ENCODE measurements around the gene AGPAT2. TPM values are rescaled to one million over a fixed set of nuclear protein-coding genes. Genes with fewer than 3 reads are reported as not detected.

Gene AGPAT2
- total and polyA plus RNA-seq, 2 donors from 2014 or later, result 73.4 to 83.6 TPM

DNA sequence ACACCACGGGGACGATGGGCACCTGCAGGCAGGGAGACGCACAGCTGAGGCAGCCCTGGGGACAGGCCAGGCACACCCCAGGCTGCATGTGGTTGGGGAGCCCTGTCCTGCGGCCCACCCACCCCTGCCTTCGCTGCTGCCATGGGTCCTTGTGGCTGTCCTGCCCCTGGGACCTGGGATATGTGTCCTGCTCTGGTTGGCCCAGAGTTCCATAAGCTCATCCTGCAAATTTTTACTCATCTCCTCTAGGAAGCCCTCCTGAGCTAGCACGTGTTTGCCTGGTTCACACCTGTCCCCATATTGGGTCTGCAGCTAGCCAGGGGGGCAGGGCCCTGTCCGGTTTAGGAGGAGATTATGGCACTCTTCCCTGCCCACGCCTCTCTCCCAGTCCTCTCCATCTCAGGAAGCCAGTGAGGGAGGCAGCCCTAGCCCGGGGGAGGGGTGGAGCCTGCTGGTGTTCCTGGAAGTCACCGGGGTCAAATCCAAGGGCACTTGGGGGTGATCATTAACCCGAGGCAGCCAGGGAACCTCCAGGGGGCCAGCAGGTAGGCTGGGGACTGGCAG, 12.4 kb downstream of the AGPAT2 start:
- intact Hi-C loops (cut with DNase I), result no loop called here
- Histone ChIP-seq H3K27ac (ENCODE audit: low read depth in 2 of 2, low read length in 2 of 2) (peak overlapping the region in 1 of 2 donors; percentile 15), H3K27me3 (ENCODE audit: control insufficient read depth, insufficient read depth, low read length) (no peaks in the 10 kb centered on the region), H3K9me3 (ENCODE audit: control insufficient read depth in 2 of 3, insufficient read depth in 1 of 3, low read length in 3 of 3) (no peaks in the 10 kb centered on the region), H3K4me3 (ENCODE audit: low read length in 3 of 3) (no peak overlapping the region), H3K9ac (ENCODE audit: low read length in 3 of 3) (no peak overlapping the region), H3K36me3 (ENCODE audit: control insufficient read depth in 2 of 3, insufficient read depth in 3 of 3, low read length in 3 of 3) (peaks cover 0 to 3% (median 0%) of the 10 kb centered on the region in 3 donors), H3K4me1 (ENCODE audit: control insufficient read depth in 2 of 3, insufficient read depth in 2 of 3, low read depth in 1 of 3, low read length in 3 of 3) (peaks cover 0 to 23% (median 0%) of the 10 kb centered on the region in 3 donors)
- FAIRE-seq (no peak), DNase-seq (peak; percentile 72 to 95 (median 84))
- TF ChIP-seq, protein P1, sequence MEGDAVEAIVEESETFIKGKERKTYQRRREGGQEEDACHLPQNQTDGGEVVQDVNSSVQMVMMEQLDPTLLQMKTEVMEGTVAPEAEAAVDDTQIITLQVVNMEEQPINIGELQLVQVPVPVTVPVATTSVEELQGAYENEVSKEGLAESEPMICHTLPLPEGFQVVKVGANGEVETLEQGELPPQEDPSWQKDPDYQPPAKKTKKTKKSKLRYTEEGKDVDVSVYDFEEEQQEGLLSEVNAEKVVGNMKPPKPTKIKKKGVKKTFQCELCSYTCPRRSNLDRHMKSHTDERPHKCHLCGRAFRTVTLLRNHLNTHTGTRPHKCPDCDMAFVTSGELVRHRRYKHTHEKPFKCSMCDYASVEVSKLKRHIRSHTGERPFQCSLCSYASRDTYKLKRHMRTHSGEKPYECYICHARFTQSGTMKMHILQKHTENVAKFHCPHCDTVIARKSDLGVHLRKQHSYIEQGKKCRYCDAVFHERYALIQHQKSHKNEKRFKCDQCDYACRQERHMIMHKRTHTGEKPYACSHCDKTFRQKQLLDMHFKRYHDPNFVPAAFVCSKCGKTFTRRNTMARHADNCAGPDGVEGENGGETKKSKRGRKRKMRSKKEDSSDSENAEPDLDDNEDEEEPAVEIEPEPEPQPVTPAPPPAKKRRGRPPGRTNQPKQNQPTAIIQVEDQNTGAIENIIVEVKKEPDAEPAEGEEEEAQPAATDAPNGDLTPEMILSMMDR (IDR thresholded peaks at IDR 0.05; ENCODE audit: borderline replicate concordance, extremely low read depth, insufficient read depth), result no peak

DNA sequence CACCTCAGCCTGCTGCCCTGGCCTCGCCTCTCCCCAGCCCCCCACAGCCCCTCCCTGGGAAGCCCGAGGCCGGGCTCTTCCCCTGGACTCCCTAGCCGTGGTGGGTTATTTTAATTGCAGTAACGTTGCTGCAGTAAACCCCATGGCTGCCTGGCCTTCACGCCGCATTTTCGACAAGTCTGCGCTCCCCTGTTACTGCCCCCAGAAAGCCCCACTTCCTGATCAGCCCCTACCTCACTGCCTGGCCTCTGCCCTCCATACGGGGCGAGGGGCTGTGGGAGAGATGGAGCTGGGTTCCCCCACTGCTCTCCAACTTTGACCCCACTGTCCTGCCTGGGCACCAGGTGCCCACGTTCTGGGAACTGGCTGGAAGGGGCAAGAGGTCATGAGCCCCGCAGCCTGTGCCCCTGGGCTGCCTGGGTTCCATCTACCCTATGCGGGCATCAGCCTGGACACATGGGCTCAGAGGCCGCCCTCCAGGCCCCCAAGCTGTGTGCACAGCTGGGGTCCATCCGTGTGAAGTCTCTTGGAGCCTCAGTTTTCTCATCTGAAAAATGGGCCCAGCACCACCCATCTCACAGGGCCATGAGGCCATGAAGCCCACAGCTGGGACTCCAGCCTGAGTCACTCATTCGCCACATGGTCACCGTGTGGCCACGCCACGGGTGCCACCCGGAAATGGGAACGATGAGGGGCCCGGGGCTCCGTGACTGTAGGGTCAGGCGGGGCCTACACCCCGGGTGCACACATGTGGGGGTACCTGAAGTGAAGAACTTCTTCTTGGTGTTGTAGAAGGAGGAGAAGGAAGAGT, 13.1 kb downstream of the AGPAT2 start:
- FAIRE-seq (no peak), DNase-seq (no peak)
- Histone ChIP-seq H3K27ac (ENCODE audit: low read depth in 2 of 2, low read length in 2 of 2) (no peak overlapping the region), H3K4me3 (ENCODE audit: low read length in 3 of 3) (no peak overlapping the region), H3K4me1 (ENCODE audit: control insufficient read depth in 2 of 3, insufficient read depth in 2 of 3, low read depth in 1 of 3, low read length in 3 of 3) (peaks cover 0 to 19% (median 0%) of the 10 kb centered on the region in 3 donors), H3K9ac (ENCODE audit: low read length in 3 of 3) (no peak overlapping the region), H3K9me3 (ENCODE audit: control insufficient read depth in 2 of 3, insufficient read depth in 1 of 3, low read length in 3 of 3) (no peaks in the 10 kb centered on the region), H3K27me3 (ENCODE audit: control insufficient read depth, insufficient read depth, low read length) (no peaks in the 10 kb centered on the region), H3K36me3 (ENCODE audit: control insufficient read depth in 2 of 3, insufficient read depth in 3 of 3, low read length in 3 of 3) (peaks cover 0 to 3% (median 0%) of the 10 kb centered on the region in 3 donors)
- intact Hi-C loops (cut with DNase I), result no loop called here
- TF ChIP-seq, protein P1 (IDR thresholded peaks at IDR 0.05; ENCODE audit: borderline replicate concordance, extremely low read depth, insufficient read depth), result no peak

DNA sequence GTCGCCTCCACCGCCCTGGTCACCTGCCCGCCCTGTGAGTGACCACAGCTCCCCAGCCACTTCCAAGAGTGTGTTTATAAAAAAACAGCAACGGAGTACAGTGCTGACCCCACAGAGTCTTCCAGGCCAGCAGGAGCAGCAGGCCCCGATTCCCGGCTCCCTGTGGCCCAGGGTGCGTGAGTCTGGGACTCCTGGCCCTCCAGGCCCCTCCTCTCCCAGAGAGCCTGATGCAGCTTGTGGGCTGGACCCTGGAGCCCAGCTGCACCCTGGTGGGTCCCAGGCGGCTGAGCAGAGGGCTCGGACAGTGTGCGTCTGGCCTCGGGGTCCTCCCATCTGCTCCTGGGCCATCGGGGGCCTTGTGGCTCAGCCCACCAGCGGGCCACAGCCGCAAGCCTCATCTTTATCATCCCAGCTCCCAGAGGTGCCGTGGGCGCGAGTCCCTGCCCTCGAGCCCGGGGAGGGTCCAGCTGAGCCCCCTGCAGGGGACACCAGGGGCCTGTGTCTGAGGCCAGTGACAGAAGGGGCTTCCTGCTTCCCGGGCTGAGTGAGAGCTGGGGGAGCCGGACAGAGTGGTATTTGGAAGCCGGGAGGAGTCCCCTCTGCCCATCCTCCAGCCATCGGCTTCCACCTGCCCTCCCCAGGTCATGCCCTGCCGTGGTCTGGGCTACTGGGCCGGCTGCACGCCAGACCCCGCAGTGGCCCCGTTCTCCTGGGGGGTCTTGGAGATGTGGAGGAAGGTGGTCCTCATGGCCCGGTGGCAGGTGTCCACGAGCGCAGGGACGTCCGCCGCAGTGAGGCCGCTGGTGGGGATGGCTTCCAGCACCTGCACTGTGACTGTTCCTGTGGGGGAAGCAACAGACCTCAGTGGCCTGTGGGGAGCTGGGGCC, 13.9 kb downstream of the AGPAT2 start:
- no peak overlapping the region for H3K9ac ChIP-seq (ENCODE audit: low read length in 3 of 3)
- TF ChIP-seq, protein P1 (IDR thresholded peaks at IDR 0.05; ENCODE audit: borderline replicate concordance, extremely low read depth, insufficient read depth), result no peak
- intact Hi-C loops (cut with DNase I), result no loop called here
- no peak for FAIRE-seq
- H3K27me3 ChIP-seq (ENCODE audit: control insufficient read depth, insufficient read depth, low read length), result no peaks in the 10 kb centered on the region
- no peak overlapping the region for H3K4me3 ChIP-seq (ENCODE audit: low read length in 3 of 3)
- no peak overlapping the region for H3K27ac ChIP-seq (ENCODE audit: low read depth in 2 of 2, low read length in 2 of 2)
- H3K9me3 ChIP-seq (ENCODE audit: control insufficient read depth in 2 of 3, insufficient read depth in 1 of 3, low read length in 3 of 3), result no peaks in the 10 kb centered on the region
- peaks cover 0 to 14% (median 0%) of the 10 kb centered on the region in 3 donors for H3K4me1 ChIP-seq (ENCODE audit: control insufficient read depth in 2 of 3, insufficient read depth in 2 of 3, low read depth in 1 of 3, low read length in 3 of 3)
- no peak for DNase-seq
- H3K36me3 ChIP-seq (ENCODE audit: control insufficient read depth in 2 of 3, insufficient read depth in 3 of 3, low read length in 3 of 3), result peaks cover 0 to 3% (median 0%) of the 10 kb centered on the region in 3 donors

Data from kidney (tissue), 14 donors.